MM.1S (cell line): ENCODE data around the gene PIK3R5.

Source experiments
- DNase-seq: peaks from one replicate; pipeline ENCODE4 v3.0.0-alpha.2; 2015
- H2AFZ ChIP-seq: fragments of 300-600 bp; sonication (generic); 2 replicates; pipeline ENCODE4 v1.6.0; 2016; ENCODE audit warnings: antibody characterized with exemption, low read length
- H3F3A ChIP-seq: fragments of 300-600 bp; sonication (generic); 2 replicates; pipeline ENCODE4 v1.6.1; 2016; ENCODE audit warnings: mild to moderate bottlenecking, antibody characterized with exemption, low read length, moderate library complexity, mixed read lengths; ENCODE audit not compliant: insufficient read depth
- H3K27ac ChIP-seq: fragments of 300-600 bp; sonication (generic); 2 replicates; pipeline ENCODE4 v1.5.1; 2016; ENCODE audit warnings: mild to moderate bottlenecking, low read length
- H3K27me3 ChIP-seq: fragments of 300-600 bp; sonication (generic); replicated peaks from 2 replicates; pipeline ENCODE4 v1.6.0; 2016; ENCODE audit warnings: low read length; ENCODE audit not compliant: insufficient read depth
- H3K36me3 ChIP-seq: fragments of 300-600 bp; sonication (generic); replicated peaks from 2 replicates; pipeline ENCODE4 v1.6.1; 2016; ENCODE audit warnings: mild to moderate bottlenecking, low read length, mixed read lengths; ENCODE audit not compliant: insufficient read depth
- H3K4me1 ChIP-seq: fragments of 300-600 bp; sonication (generic); 2 replicates; pipeline ENCODE4 v1.6.1; 2016; ENCODE audit warnings: low read length, mixed read lengths
- H3K4me2 ChIP-seq: fragments of 300-600 bp; sonication (generic); 2 replicates; pipeline ENCODE4 v1.6.0; 2016; ENCODE audit warnings: low read depth, low read length
- H3K4me3 ChIP-seq: fragments of 300-600 bp; sonication (generic); 2 replicates; pipeline ENCODE4 v1.5.1; 2016; ENCODE audit warnings: low read length, mixed read lengths
- H3K79me2 ChIP-seq: fragments of 300-600 bp; sonication (generic); 2 replicates; pipeline ENCODE4 v1.6.1; 2016; ENCODE audit warnings: mixed run types, low read length, mixed read lengths
- H3K9ac ChIP-seq: fragments of 300-600 bp; sonication (generic); 2 replicates; pipeline ENCODE4 v1.6.1; 2016; ENCODE audit warnings: low read length, mixed read lengths
- H3K9me2 ChIP-seq: fragments of 300-600 bp; sonication (generic); replicated peaks from 2 replicates; pipeline ENCODE4 v1.6.1; 2016; ENCODE audit warnings: mild to moderate bottlenecking, low read length, mixed read lengths; ENCODE audit not compliant: insufficient read depth
- H3K9me3 ChIP-seq: fragments of 300-600 bp; sonication (generic); replicated peaks from 2 replicates; pipeline ENCODE4 v1.6.1; 2016; ENCODE audit warnings: mild to moderate bottlenecking, low read length, mixed read lengths; ENCODE audit not compliant: insufficient read depth
- H4K20me1 ChIP-seq: fragments of 300-600 bp; sonication (generic); 2 replicates; pipeline ENCODE4 v1.6.1; 2016; ENCODE audit warnings: mild to moderate bottlenecking, low read length, moderate library complexity, mixed read lengths; ENCODE audit not compliant: insufficient read depth
- EZH2 ChIP-seq: fragments of 300-600 bp; sonication (generic); optimal IDR thresholded peaks from 2 replicates; pipeline ENCODE3; 2017; ENCODE audit warnings: low read depth, mild to moderate bottlenecking, antibody characterized with exemption, low read length, mixed read lengths
- EZH2phosphoT487 ChIP-seq: fragments of 300-600 bp; sonication (generic); IDR thresholded peaks from 2 replicates; pipeline ENCODE4 v1.6.1; 2018; ENCODE audit warnings: antibody characterized with exemption, low read length
- TF ChIP-seq, protein P1 (sequence below): fragments of 300-600 bp; sonication (generic); IDR thresholded peaks from 2 replicates; pipeline ENCODE4 v1.5.1; 2016; ENCODE audit warnings: antibody characterized with exemption, low read length, mixed read lengths

PIK3R5 gene

DNA sequence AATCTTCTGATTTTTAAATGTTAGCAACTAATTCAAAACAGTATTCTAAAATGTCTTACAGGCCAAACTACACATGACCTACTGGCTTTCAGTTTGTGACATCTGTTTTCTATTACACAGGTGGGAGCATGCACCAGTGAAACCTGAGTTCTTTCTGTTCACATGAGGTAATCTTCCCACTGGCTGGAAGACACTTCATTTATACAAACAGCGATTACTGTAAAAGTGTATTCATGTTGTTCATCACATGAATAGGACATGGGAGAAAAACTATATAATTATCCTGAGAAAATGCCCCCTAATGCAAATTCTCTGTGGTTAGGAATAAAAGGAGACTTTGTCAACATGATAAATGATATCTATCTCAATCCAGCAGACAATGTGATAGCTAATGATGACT lies 11.1 kb upstream of the PIK3R5 start:
- Histone ChIP-seq H3K4me1 (no peaks in the 10 kb centered on the region), H3K9ac (no peak overlapping the region), H4K20me1 (no peaks in the 10 kb centered on the region), H2AFZ (no peak overlapping the region), H3K36me3 (no peaks in the 10 kb centered on the region), H3K79me2 (no peaks in the 10 kb centered on the region), H3K4me2 (no peak overlapping the region), H3K9me3 (no peaks in the 10 kb centered on the region), H3K9me2 (no peaks in the 10 kb centered on the region), H3K4me3 (no peak overlapping the region), H3K27me3 (no peaks in the 10 kb centered on the region), H3K27ac (no peak overlapping the region), H3F3A (no peaks in the 10 kb centered on the region)
- TF ChIP-seq, protein P1, sequence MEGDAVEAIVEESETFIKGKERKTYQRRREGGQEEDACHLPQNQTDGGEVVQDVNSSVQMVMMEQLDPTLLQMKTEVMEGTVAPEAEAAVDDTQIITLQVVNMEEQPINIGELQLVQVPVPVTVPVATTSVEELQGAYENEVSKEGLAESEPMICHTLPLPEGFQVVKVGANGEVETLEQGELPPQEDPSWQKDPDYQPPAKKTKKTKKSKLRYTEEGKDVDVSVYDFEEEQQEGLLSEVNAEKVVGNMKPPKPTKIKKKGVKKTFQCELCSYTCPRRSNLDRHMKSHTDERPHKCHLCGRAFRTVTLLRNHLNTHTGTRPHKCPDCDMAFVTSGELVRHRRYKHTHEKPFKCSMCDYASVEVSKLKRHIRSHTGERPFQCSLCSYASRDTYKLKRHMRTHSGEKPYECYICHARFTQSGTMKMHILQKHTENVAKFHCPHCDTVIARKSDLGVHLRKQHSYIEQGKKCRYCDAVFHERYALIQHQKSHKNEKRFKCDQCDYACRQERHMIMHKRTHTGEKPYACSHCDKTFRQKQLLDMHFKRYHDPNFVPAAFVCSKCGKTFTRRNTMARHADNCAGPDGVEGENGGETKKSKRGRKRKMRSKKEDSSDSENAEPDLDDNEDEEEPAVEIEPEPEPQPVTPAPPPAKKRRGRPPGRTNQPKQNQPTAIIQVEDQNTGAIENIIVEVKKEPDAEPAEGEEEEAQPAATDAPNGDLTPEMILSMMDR = no peak
- no peak for TF ChIP-seq EZH2
- TF ChIP-seq EZH2phosphoT487 = no peak
- peak; percentile 13 for DNase-seq

DNA sequence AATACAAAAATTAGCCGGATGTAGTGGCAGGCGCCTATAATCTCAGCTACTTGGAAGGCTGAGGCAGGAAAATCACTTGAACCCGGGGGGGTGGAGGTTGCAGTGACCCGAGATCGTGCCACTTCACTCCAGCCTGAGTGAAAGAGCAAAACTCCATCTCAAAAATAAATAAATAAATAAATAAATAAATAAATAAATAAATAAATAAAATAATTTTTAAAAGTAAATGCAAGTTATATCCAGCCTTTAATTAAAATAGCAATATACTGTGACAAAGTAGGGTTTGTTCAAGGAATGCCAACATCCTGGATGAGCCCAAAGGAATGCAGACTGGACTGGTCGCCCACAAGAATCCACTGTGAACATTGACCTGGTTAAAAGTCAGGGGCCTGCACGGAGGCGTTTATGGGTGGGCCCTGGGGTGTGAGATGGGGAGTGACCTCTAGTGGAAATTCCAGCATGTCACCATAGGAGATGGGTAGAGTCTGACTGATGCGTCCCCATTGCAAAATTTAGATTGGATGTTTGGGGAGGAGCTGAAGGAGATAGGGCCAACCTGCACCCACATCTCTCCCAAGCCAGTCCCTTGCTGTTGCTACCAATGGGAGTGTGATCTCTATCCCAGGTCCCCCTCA lies 9.7 kb upstream of the PIK3R5 start:
- Histone ChIP-seq H2AFZ (no peak overlapping the region), H3K36me3 (no peaks in the 10 kb centered on the region), H4K20me1 (no peaks in the 10 kb centered on the region), H3K79me2 (no peaks in the 10 kb centered on the region), H3K9me2 (no peaks in the 10 kb centered on the region), H3K27ac (no peak overlapping the region), H3K4me3 (no peak overlapping the region), H3K4me1 (no peaks in the 10 kb centered on the region), H3K4me2 (no peak overlapping the region), H3F3A (no peaks in the 10 kb centered on the region), H3K27me3 (no peaks in the 10 kb centered on the region), H3K9ac (no peak overlapping the region), H3K9me3 (no peaks in the 10 kb centered on the region)
- DNase-seq = no peak
- TF ChIP-seq EZH2phosphoT487 (no peak), EZH2 (no peak)
- TF ChIP-seq, protein P1 = no peak

DNA sequence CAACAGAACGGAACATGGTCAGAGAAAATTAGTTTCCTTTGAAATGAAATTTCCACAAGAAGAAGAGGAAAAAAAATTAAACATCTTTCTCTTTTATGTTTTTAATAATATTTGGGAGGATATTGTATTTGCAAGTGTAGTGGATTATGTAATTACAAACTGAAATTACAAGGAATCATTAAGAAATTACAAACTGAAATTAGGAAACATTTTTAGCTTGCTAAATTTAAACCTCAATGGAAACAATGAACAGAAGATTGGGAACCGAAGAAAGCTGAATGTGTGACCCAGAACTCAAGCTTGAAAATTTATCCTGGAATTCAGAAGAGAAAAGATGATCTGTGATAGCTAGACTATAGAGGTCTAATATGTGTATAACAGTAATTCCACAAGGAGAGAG lies 4.4 kb upstream of the PIK3R5 start:
- no peaks in the 10 kb centered on the region for H4K20me1 ChIP-seq
- no peaks in the 10 kb centered on the region for H3K79me2 ChIP-seq
- no peaks in the 10 kb centered on the region for H3K27me3 ChIP-seq
- no peak overlapping the region for H3K27ac ChIP-seq
- H3K9me3 ChIP-seq = no peaks in the 10 kb centered on the region
- H3K4me2 ChIP-seq = no peak overlapping the region
- no peak overlapping the region for H3K9ac ChIP-seq
- H3K4me1 ChIP-seq = no peaks in the 10 kb centered on the region
- no peaks in the 10 kb centered on the region for H3K9me2 ChIP-seq
- H3K36me3 ChIP-seq = no peaks in the 10 kb centered on the region
- DNase-seq = no peak
- no peaks in the 10 kb centered on the region for H3F3A ChIP-seq
- H3K4me3 ChIP-seq = no peak overlapping the region
- TF ChIP-seq EZH2phosphoT487 = no peak
- H2AFZ ChIP-seq = no peak overlapping the region

DNA sequence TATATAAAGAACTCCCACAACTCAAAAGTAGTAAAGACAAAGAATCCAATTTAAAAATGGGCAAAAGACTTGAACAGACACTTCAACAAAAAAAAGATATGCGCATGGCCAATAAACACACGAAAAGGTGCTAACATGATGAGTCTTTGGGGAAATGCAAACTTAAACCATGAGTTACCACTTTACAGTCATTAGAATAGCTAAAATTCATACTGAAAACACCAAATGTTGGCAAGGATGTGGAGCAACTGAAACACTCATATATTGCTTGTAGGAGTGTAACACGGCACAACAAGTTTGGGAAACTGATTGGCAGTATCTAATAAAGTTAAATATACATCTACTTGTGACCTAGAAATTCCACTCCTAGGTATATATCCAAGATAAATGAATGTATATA lies 3.0 kb upstream of the PIK3R5 start:
- Histone ChIP-seq H3F3A (no peaks in the 10 kb centered on the region), H4K20me1 (no peaks in the 10 kb centered on the region), H3K27me3 (no peaks in the 10 kb centered on the region), H3K9ac (no peak overlapping the region), H2AFZ (no peak overlapping the region), H3K4me2 (no peak overlapping the region), H3K4me3 (no peak overlapping the region), H3K36me3 (no peaks in the 10 kb centered on the region), H3K4me1 (no peaks in the 10 kb centered on the region), H3K9me2 (no peaks in the 10 kb centered on the region), H3K79me2 (no peaks in the 10 kb centered on the region), H3K27ac (no peak overlapping the region), H3K9me3 (no peaks in the 10 kb centered on the region)
- DNase-seq = no peak
- no peak for TF ChIP-seq EZH2phosphoT487
- TF ChIP-seq, protein P1 = no peak
- no peak for TF ChIP-seq EZH2
